GM11168 (cell line): ENCODE data around the gene NCOA4.
"Not testable (repeated sequence)": the region's sequence is repeated elsewhere in the genome, so short reads cannot be mapped to it uniquely, and the experiment has no call there.

Source experiments
- in situ Hi-C: fragments of 300-500 bp; cut with MboI; formaldehyde crosslinking; loops from one replicate; pipeline ENCODE4 v1.12.0; 2022; ENCODE audit warnings: low sequenced_read_pairs; ENCODE audit not compliant: unreplicated experiment

NCOA4 gene

GRCh38 chr10:46030091-46030937 lies at the start of gene NCOA4:
NCOA4 (minus strand) TSS chr10:46030623; CDS start chr10:46016680, 13,943 bp downstream.
- in situ Hi-C loops, result no loop called here

GRCh38 chr10:46079831-46080585 lies 49.6 kb upstream of the NCOA4 start:
- in situ Hi-C loops, result no loop called here

- in situ Hi-C loops, result no loop called here
Measured at GRCh38 chr10:46077731-46078413, 47.4 kb upstream of the NCOA4 start.

GRCh38 chr10:46077141-46077554 lies 46.7 kb upstream of the NCOA4 start:
- in situ Hi-C loops, result no loop called here

GRCh38 chr10:46075869-46076268 lies 45.4 kb upstream of the NCOA4 start:
- in situ Hi-C loops, result no loop called here

- in situ Hi-C loops, result no loop called here
Measured at GRCh38 chr10:46074196-46074946, 43.9 kb upstream of the NCOA4 start.

GRCh38 chr10:46073564-46073963 lies 43.1 kb upstream of the NCOA4 start:
- in situ Hi-C loops, result no loop called here

GRCh38 chr10:46070749-46071148 lies 40.3 kb upstream of the NCOA4 start:
- in situ Hi-C loops, result no loop called here

GRCh38 chr10:46069771-46070463 lies 39.5 kb upstream of the NCOA4 start:
- in situ Hi-C loops, result no loop called here

GRCh38 chr10:46068905-46069304 lies 38.5 kb upstream of the NCOA4 start:
- in situ Hi-C loops, result no loop called here

GRCh38 chr10:46068117-46068516 lies 37.7 kb upstream of the NCOA4 start:
- in situ Hi-C loops, result no loop called here

GRCh38 chr10:46064269-46064817 lies 33.9 kb upstream of the NCOA4 start:
- in situ Hi-C loops, result no loop called here

- in situ Hi-C loops, result no loop called here
Measured at GRCh38 chr10:46062723-46063428, 32.5 kb upstream of the NCOA4 start.

GRCh38 chr10:46060706-46061105 lies 30.3 kb upstream of the NCOA4 start:
- in situ Hi-C loops, result no loop called here

GRCh38 chr10:46057927-46058326 lies 27.5 kb upstream of the NCOA4 start:
- in situ Hi-C loops, result not testable (repeated sequence)

- in situ Hi-C loops, result no loop called here
Measured at GRCh38 chr10:46057038-46057437, 26.6 kb upstream of the NCOA4 start.

GRCh38 chr10:46055771-46056170 lies 25.3 kb upstream of the NCOA4 start:
- in situ Hi-C loops, result no loop called here

- in situ Hi-C loops, result no loop called here
Measured at GRCh38 chr10:46053534-46054434, 23.4 kb upstream of the NCOA4 start.
